ENCODE measurements around the gene GJD3. TPM values are rescaled to one million over a fixed set of nuclear protein-coding genes. Genes with fewer than 3 reads are reported as not detected.

Gene GJD3
- total and polyA plus RNA-seq, 12 donors, result 0.65 to 6.2 (median 1.6) TPM

- peaks cover 49 to 96% (median 90%) of the 10 kb centered on the region in 9 donors for H3K4me1 ChIP-seq
Measured at GRCh38 chr17:40316571-40317344, 47.8 kb downstream of the GJD3 start.

DNA sequence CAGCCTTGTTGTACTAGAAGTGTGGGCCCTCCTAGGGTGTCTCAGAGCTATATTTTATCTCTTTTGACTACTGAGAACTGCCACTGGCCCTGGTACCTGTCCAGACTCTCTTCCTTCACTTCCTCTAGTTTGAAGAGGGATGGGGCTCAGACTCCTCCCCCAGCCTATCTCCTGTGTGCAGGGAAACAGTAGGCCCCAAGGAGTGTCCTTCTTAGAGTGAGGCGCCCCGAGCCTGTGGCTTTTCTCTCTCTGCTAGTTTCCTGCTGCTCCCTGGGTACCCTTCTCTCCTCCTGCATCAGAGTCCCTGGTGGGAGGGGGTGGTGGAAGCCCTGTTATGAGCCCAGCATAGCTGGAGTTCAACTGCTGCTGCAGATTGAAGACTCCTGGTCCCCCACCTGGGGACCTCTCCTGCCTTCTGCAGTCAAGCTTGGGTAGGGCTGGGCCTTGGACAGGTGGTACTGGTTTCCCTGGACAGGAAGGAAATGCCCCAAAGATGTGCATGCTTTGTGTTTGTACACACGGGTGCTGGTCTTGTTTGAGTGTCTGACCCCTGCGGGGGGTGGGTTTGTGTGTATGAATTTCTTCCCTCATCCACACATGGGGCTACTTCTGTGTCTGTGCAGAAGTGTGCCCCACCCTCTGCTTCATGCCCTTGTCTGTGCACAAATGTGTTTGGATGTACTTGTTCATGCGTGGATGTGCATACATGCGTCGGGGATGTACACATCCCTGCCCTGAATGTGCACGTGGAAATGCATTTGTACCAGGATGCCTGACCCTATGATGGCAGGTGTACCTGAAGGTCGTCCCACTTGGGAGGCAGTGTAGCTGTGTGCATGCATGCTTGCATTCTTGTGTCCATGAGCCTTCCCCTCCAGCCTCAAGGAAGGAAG, 48.6 kb downstream of the GJD3 start:
- peaks cover 50 to 96% (median 90%) of the 10 kb centered on the region in 9 donors for H3K4me1 ChIP-seq

More at GRCh38 chr17:40316571-40317344, 47.8 kb downstream of the GJD3 start:
- Histone ChIP-seq H3K4me3 (peak overlapping the region in 9 of 10 donors; percentile 36 to 99 (median 90)), H3K27me3 (no peaks in the 10 kb centered on the region), H3K27ac (peak overlapping the region; percentile 66 to 98 (median 96)), H3K36me3 (no peaks in the 10 kb centered on the region), H3K9me3 (no peaks in the 10 kb centered on the region)
- TF ChIP-seq, protein P1, sequence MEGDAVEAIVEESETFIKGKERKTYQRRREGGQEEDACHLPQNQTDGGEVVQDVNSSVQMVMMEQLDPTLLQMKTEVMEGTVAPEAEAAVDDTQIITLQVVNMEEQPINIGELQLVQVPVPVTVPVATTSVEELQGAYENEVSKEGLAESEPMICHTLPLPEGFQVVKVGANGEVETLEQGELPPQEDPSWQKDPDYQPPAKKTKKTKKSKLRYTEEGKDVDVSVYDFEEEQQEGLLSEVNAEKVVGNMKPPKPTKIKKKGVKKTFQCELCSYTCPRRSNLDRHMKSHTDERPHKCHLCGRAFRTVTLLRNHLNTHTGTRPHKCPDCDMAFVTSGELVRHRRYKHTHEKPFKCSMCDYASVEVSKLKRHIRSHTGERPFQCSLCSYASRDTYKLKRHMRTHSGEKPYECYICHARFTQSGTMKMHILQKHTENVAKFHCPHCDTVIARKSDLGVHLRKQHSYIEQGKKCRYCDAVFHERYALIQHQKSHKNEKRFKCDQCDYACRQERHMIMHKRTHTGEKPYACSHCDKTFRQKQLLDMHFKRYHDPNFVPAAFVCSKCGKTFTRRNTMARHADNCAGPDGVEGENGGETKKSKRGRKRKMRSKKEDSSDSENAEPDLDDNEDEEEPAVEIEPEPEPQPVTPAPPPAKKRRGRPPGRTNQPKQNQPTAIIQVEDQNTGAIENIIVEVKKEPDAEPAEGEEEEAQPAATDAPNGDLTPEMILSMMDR (IDR thresholded peaks at IDR 0.05), result no peak
- ATAC-seq, result peak; percentile 0 to 56 (median 38)
- peak; percentile 77 to 81 for DNase-seq
- intact Hi-C loops (cut with DNase I), result loop anchor here in 1 of 10 donors (2.0 kb wide), 1 partner anchor 26 kb away; no protein-coding TSS in a partner anchor
- 7 to 12% methylated on average over 38 of the region's 38 CpGs for WGBS, 2 donors

GRCh38 chr17:40315206-40315605, 49.3 kb downstream of the GJD3 start:
- TF ChIP-seq, protein P1 (IDR thresholded peaks at IDR 0.05), result no peak
- Histone ChIP-seq H3K4me1 (peaks cover 50 to 96% (median 90%) of the 10 kb centered on the region in 9 donors), H3K36me3 (no peaks in the 10 kb centered on the region), H3K27ac (peak overlapping the region in 8 of 10 donors; percentile 76 to 98 (median 98)), H3K9me3 (no peaks in the 10 kb centered on the region), H3K27me3 (no peaks in the 10 kb centered on the region), H3K4me3 (no peak overlapping the region)
- 85 to 90% methylated on average over 3 of the region's 3 CpGs for WGBS, 2 donors
- DNase-seq (no peak), ATAC-seq (no peak)
- intact Hi-C loops (cut with DNase I), result no loop called here

More for the DNA sequence above, 48.6 kb downstream of the GJD3 start:
- TF ChIP-seq, protein P1 (IDR thresholded peaks at IDR 0.05), result no peak
- Histone ChIP-seq H3K36me3 (no peaks in the 10 kb centered on the region), H3K27me3 (no peaks in the 10 kb centered on the region), H3K9me3 (no peaks in the 10 kb centered on the region), H3K27ac (peak overlapping the region in 9 of 10 donors; percentile 84 to 98 (median 97)), H3K4me3 (peak overlapping the region in 6 of 10 donors; percentile 89 to 99 (median 98))
- DNase-seq, result no peak
- ATAC-seq, result no peak
- intact Hi-C loops (cut with DNase I), result loop anchor here in 1 of 10 donors (2.0 kb wide), 1 partner anchor 27 kb away; no protein-coding TSS in a partner anchor
- 45 to 53% methylated on average over 9 of the region's 9 CpGs for WGBS, 2 donors

- 24 to 33% methylated on average over 3 of the region's 3 CpGs for WGBS, 2 donors
- peak in 5 of 8 donors; percentile 5 to 39 (median 28) for ATAC-seq
- Histone ChIP-seq H3K36me3 (no peaks in the 10 kb centered on the region), H3K9me3 (no peaks in the 10 kb centered on the region), H3K4me1 (peaks cover 52 to 96% (median 90%) of the 10 kb centered on the region in 9 donors), H3K27ac (peak overlapping the region in 9 of 10 donors; percentile 76 to 98 (median 97)), H3K4me3 (no peak overlapping the region), H3K27me3 (no peaks in the 10 kb centered on the region)
- TF ChIP-seq, protein P1 (IDR thresholded peaks at IDR 0.05), result peak in 2 of 9 donors; percentile 16 to 23
- DNase-seq, result peak; percentile 82 to 85
- intact Hi-C loops (cut with DNase I), result loop anchor here in 1 of 10 donors (5.0 kb wide), 1 partner anchor 33 kb away; no protein-coding TSS in a partner anchor
Measured at GRCh38 chr17:40314584-40314956, 50.0 kb downstream of the GJD3 start.
